ENCODE data around the gene ARHGAP45. TPM values are rescaled to one million over a fixed set of nuclear protein-coding genes. Genes with fewer than 3 reads are reported as not detected.
"Not testable (repeated sequence)": the region's sequence is repeated elsewhere in the genome, so short reads cannot be mapped to it uniquely, and the experiment has no call there.

ARHGAP45 gene
- polyA plus RNA-seq, 2 donors: 8.9 to 17.7 TPM

- H3K36me3 ChIP-seq (ENCODE audit: control insufficient read depth in 2 of 2, insufficient read depth in 2 of 2, low read length in 1 of 2); H3K27ac ChIP-seq (ENCODE audit: low read depth in 2 of 2, low read length in 1 of 2); H3K27me3 ChIP-seq (ENCODE audit: control insufficient read depth in 1 of 2, insufficient read depth in 2 of 2, low read length in 2 of 2); H3K4me1 ChIP-seq (ENCODE audit: control insufficient read depth in 2 of 2, insufficient read depth in 2 of 2, low read length in 1 of 2); H3K4me3 ChIP-seq (ENCODE audit: low read depth in 1 of 2, low read length in 2 of 2); H3K9me3 ChIP-seq (ENCODE audit: control insufficient read depth in 2 of 2, insufficient read depth in 1 of 2, low read depth in 1 of 2, low read length in 1 of 2): not testable (repeated sequence)
- WGBS, 2 donors: 79 to 84% methylated on average over 6 of the region's 6 CpGs
Measured at GRCh38 chr19:1025080-1025479, 41.9 kb upstream of the ARHGAP45 start.

GRCh38 chr19:1025960-1026782, 40.8 kb upstream of the ARHGAP45 start, which contains the start of gene CNN2:
Gene CNN2 (plus strand): TSS chr19:1026608. CDS start chr19:1026662, 54 bp downstream.
- Histone ChIP-seq H3K9me3 (ENCODE audit: control insufficient read depth in 2 of 2, insufficient read depth in 1 of 2, low read depth in 1 of 2, low read length in 1 of 2) (no peaks in the 10 kb centered on the region), H3K27ac (ENCODE audit: low read depth in 2 of 2, low read length in 1 of 2) (peak within 1 kb of the TSS; percentile 94 to 95), H3K4me3 (ENCODE audit: low read depth in 1 of 2, low read length in 2 of 2) (peak within 1 kb of the TSS; percentile 89 to 97), H3K27me3 (ENCODE audit: control insufficient read depth in 1 of 2, insufficient read depth in 2 of 2, low read length in 2 of 2) (no peaks in the 10 kb centered on the region), H3K36me3 (ENCODE audit: control insufficient read depth in 2 of 2, insufficient read depth in 2 of 2, low read length in 1 of 2) (peaks cover 0 to 2% of the 10 kb centered on the region in 2 donors), H3K4me1 (ENCODE audit: control insufficient read depth in 2 of 2, insufficient read depth in 2 of 2, low read length in 1 of 2) (peaks cover 2 to 5% of the 10 kb centered on the region in 2 donors)
- WGBS, 2 donors: 4 to 5% methylated on average over 63 of the region's 63 CpGs

- peaks cover 2 to 5% of the 10 kb centered on the region in 2 donors for H3K4me1 ChIP-seq (ENCODE audit: control insufficient read depth in 2 of 2, insufficient read depth in 2 of 2, low read length in 1 of 2)
- WGBS, 2 donors: 1% methylated on average over 36 of the region's 36 CpGs
- H3K27me3 ChIP-seq (ENCODE audit: control insufficient read depth in 1 of 2, insufficient read depth in 2 of 2, low read length in 2 of 2): no peaks in the 10 kb centered on the region
- no peaks in the 10 kb centered on the region for H3K9me3 ChIP-seq (ENCODE audit: control insufficient read depth in 2 of 2, insufficient read depth in 1 of 2, low read depth in 1 of 2, low read length in 1 of 2)
- H3K36me3 ChIP-seq (ENCODE audit: control insufficient read depth in 2 of 2, insufficient read depth in 2 of 2, low read length in 1 of 2): peaks cover 0 to 2% of the 10 kb centered on the region in 2 donors
- H3K27ac ChIP-seq (ENCODE audit: low read depth in 2 of 2, low read length in 1 of 2): peak overlapping the region; percentile 94 to 95
- peak overlapping the region; percentile 89 to 97 for H3K4me3 ChIP-seq (ENCODE audit: low read depth in 1 of 2, low read length in 2 of 2)
Measured at GRCh38 chr19:1026783-1027649, 40.0 kb upstream of the ARHGAP45 start.

DNA sequence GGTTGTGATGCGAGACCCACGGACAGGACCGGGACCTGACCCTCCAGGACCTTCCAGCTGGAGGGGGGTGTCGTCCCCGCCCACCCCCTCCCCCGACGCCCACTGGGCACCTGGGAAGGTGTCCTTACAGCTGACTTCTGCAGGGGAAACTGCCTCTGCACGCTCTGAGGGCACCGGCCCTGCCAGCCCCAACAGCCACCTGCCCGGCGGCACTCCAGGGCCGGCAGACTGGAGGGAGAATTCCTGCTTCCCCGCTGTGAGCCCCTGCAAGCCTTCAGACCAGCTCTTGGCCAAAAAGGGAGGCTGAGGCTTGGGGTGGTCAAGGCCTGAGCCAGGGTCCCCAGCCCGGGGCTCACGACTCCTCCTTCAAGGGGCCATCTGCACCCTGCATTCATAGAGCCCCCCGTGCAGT, 39.3 kb upstream of the ARHGAP45 start:
- 3% methylated on average over 16 of the region's 16 CpGs for WGBS, 2 donors
- no peaks in the 10 kb centered on the region for H3K27me3 ChIP-seq (ENCODE audit: control insufficient read depth in 1 of 2, insufficient read depth in 2 of 2, low read length in 2 of 2)

DNA sequence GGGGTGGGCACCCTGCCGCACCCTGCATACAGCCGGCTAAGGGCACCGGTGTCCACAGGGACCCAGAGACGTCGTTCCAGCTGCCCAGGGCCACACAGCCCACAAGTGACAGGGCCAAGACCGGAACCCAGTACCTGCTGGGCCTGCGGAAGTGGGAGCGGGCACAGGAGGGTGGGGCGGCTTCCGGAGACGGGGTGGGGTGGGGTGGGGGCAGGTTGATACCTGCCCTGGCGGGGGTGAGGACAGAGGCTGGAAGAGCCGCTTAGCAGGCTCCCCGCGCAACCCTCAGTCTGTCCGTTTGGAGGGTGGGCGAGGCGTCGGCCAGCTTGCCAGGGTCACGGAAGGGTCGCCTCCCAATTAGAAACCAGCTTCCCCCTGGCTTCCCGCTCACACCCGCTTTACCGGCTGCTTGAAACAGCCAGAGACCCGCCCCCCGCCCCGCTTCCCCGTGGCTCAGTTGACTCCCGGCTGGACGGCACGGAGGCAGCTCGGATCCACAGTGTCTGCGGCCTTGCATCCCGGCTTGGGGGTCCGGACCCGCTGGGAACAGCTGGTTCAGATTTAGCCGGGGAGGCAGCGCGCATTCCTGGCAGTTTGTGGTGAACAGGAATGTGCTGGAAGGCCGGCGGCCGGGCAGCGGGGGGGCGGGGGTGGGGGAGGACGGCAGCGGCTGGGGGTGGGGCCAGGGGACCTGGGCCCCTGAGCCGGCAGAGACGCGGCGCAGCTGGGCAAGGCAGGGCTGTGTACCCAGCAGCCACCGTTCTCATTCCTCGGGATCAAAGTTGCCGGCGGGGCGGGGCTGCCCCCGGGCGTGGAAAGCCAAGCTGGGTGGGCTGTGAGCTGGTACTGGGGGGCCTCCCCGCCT, 38.7 kb upstream of the ARHGAP45 start:
- Histone ChIP-seq H3K4me3 (ENCODE audit: low read depth in 1 of 2, low read length in 2 of 2) (peak overlapping the region; percentile 89 to 97), H3K9me3 (ENCODE audit: control insufficient read depth in 2 of 2, insufficient read depth in 1 of 2, low read depth in 1 of 2, low read length in 1 of 2) (no peaks in the 10 kb centered on the region), H3K36me3 (ENCODE audit: control insufficient read depth in 2 of 2, insufficient read depth in 2 of 2, low read length in 1 of 2) (peaks cover 0 to 12% of the 10 kb centered on the region in 2 donors), H3K27ac (ENCODE audit: low read depth in 2 of 2, low read length in 1 of 2) (peak overlapping the region; percentile 94 to 95), H3K4me1 (ENCODE audit: control insufficient read depth in 2 of 2, insufficient read depth in 2 of 2, low read length in 1 of 2) (peaks cover 2 to 5% of the 10 kb centered on the region in 2 donors), H3K27me3 (ENCODE audit: control insufficient read depth in 1 of 2, insufficient read depth in 2 of 2, low read length in 2 of 2) (no peaks in the 10 kb centered on the region)
- WGBS, 2 donors: 1% methylated on average over 49 to 58 of the region's 58 CpGs

More for the DNA sequence above, 39.3 kb upstream of the ARHGAP45 start:
- Histone ChIP-seq H3K4me3 (ENCODE audit: low read depth in 1 of 2, low read length in 2 of 2) (peak overlapping the region; percentile 89 to 97), H3K4me1 (ENCODE audit: control insufficient read depth in 2 of 2, insufficient read depth in 2 of 2, low read length in 1 of 2) (peaks cover 2 to 5% of the 10 kb centered on the region in 2 donors), H3K9me3 (ENCODE audit: control insufficient read depth in 2 of 2, insufficient read depth in 1 of 2, low read depth in 1 of 2, low read length in 1 of 2) (no peaks in the 10 kb centered on the region), H3K27ac (ENCODE audit: low read depth in 2 of 2, low read length in 1 of 2) (peak overlapping the region; percentile 94 to 95), H3K36me3 (ENCODE audit: control insufficient read depth in 2 of 2, insufficient read depth in 2 of 2, low read length in 1 of 2) (peaks cover 0 to 7% of the 10 kb centered on the region in 2 donors)

DNA sequence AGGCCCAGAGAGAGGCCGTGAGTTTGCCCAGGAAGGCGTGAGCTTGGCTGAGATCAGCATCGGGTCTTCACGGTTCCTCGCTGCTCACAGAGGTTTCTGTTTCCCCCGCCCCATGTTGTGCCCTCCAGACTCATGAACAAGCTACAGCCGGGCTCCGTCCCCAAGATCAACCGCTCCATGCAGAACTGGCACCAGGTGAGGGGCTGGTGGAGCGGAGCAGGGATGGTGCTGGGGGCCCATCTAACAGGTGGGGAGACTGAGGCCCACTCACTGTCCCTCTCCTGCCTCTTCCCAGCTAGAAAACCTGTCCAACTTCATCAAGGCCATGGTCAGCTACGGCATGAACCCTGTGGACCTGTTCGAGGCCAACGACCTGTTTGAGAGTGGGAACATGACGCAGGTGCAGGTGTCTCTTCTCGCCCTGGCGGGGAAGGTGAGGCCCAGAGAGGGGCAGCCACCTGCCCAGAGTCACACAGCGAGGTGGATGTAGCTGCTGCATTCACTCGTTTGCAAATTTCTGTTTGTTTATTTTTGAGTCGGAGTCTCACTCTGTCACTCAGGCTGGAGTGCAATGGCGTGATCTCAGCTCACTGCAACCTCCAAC, 34.6 kb upstream of the ARHGAP45 start:
- no peak overlapping the region for H3K4me3 ChIP-seq (ENCODE audit: low read depth in 1 of 2, low read length in 2 of 2)
- no peaks in the 10 kb centered on the region for H3K9me3 ChIP-seq (ENCODE audit: control insufficient read depth in 2 of 2, insufficient read depth in 1 of 2, low read depth in 1 of 2, low read length in 1 of 2)
- 85 to 92% methylated on average over 20 of the region's 20 CpGs for WGBS, 2 donors
- no peak overlapping the region for H3K27ac ChIP-seq (ENCODE audit: low read depth in 2 of 2, low read length in 1 of 2)
- no peaks in the 10 kb centered on the region for H3K27me3 ChIP-seq (ENCODE audit: control insufficient read depth in 1 of 2, insufficient read depth in 2 of 2, low read length in 2 of 2)
- H3K4me1 ChIP-seq (ENCODE audit: control insufficient read depth in 2 of 2, insufficient read depth in 2 of 2, low read length in 1 of 2): peaks cover 2 to 5% of the 10 kb centered on the region in 2 donors
- peaks cover 0 to 25% of the 10 kb centered on the region in 2 donors for H3K36me3 ChIP-seq (ENCODE audit: control insufficient read depth in 2 of 2, insufficient read depth in 2 of 2, low read length in 1 of 2)

- WGBS, 2 donors: 90% methylated on average over 29 of the region's 29 CpGs
- Histone ChIP-seq H3K36me3 (ENCODE audit: control insufficient read depth in 2 of 2, insufficient read depth in 2 of 2, low read length in 1 of 2) (peaks cover 0 to 29% of the 10 kb centered on the region in 2 donors), H3K9me3 (ENCODE audit: control insufficient read depth in 2 of 2, insufficient read depth in 1 of 2, low read depth in 1 of 2, low read length in 1 of 2) (no peaks in the 10 kb centered on the region), H3K4me1 (ENCODE audit: control insufficient read depth in 2 of 2, insufficient read depth in 2 of 2, low read length in 1 of 2) (peaks cover 3 to 6% of the 10 kb centered on the region in 2 donors), H3K4me3 (ENCODE audit: low read depth in 1 of 2, low read length in 2 of 2) (no peak overlapping the region), H3K27ac (ENCODE audit: low read depth in 2 of 2, low read length in 1 of 2) (no peak overlapping the region), H3K27me3 (ENCODE audit: control insufficient read depth in 1 of 2, insufficient read depth in 2 of 2, low read length in 2 of 2) (no peaks in the 10 kb centered on the region)
Measured at GRCh38 chr19:1035998-1036621, 30.9 kb upstream of the ARHGAP45 start.

GRCh38 chr19:1037621-1038064, 29.3 kb upstream of the ARHGAP45 start:
- WGBS, 2 donors: 61 to 74% methylated on average over 22 of the region's 22 CpGs
- Histone ChIP-seq H3K27ac (ENCODE audit: low read depth in 2 of 2, low read length in 1 of 2) (peak overlapping the region in 1 of 2 donors; percentile 65), H3K4me1 (ENCODE audit: control insufficient read depth in 2 of 2, insufficient read depth in 2 of 2, low read length in 1 of 2) (peaks cover 6 to 16% of the 10 kb centered on the region in 2 donors)

More at GRCh38 chr19:1037621-1038064, 29.3 kb upstream of the ARHGAP45 start:
- H3K36me3 ChIP-seq (ENCODE audit: control insufficient read depth in 2 of 2, insufficient read depth in 2 of 2, low read length in 1 of 2): peaks cover 0 to 27% of the 10 kb centered on the region in 2 donors
- H3K27me3 ChIP-seq (ENCODE audit: control insufficient read depth in 1 of 2, insufficient read depth in 2 of 2, low read length in 2 of 2): no peaks in the 10 kb centered on the region
- H3K4me3 ChIP-seq (ENCODE audit: low read depth in 1 of 2, low read length in 2 of 2): no peak overlapping the region
- H3K9me3 ChIP-seq (ENCODE audit: control insufficient read depth in 2 of 2, insufficient read depth in 1 of 2, low read depth in 1 of 2, low read length in 1 of 2): no peaks in the 10 kb centered on the region

All from esophagus (tissue), 2 donors.